GM18499 (cell line): ENCODE results near the gene ACADSB.

Source experiments
- ATAC-seq: cut with Tn5 transposase; IDR thresholded peaks from one replicate; pipeline ENCODE4 v1.9.1; 2021; ENCODE audit warnings: moderate number of reproducible peaks; ENCODE audit not compliant: insufficient read depth, unreplicated experiment

ACADSB gene

GRCh38 chr10:123092635-123093414 lies 84.0 kb downstream of the ACADSB start:
- ATAC-seq, result no peak

- ATAC-seq, result no peak
Observed at GRCh38 chr10:123093489-123093888, 84.7 kb downstream of the ACADSB start.

GRCh38 chr10:123096452-123096851 lies 87.6 kb downstream of the ACADSB start:
- no peak for ATAC-seq

GRCh38 chr10:123097039-123097438 lies 88.2 kb downstream of the ACADSB start:
- no peak for ATAC-seq

- ATAC-seq, result no peak
Observed at GRCh38 chr10:123100030-123100762, 91.4 kb downstream of the ACADSB start.

GRCh38 chr10:123101872-123102271 lies 93.1 kb downstream of the ACADSB start:
- no peak for ATAC-seq

- ATAC-seq, result no peak
Observed at GRCh38 chr10:123102673-123103072, 93.9 kb downstream of the ACADSB start.

GRCh38 chr10:123103944-123104343 lies 95.1 kb downstream of the ACADSB start:
- ATAC-seq, result no peak
